Endothelial cell (in vitro differentiated cells): ENCODE data around the gene HRH2. TPM values are rescaled to one million over a fixed set of nuclear protein-coding genes. Genes with fewer than 3 reads are reported as not detected.

Experiments
- DNase-seq: peaks from one replicate; pipeline ENCODE4 v3.0.0; 2021; ENCODE audit warnings: low spot score
- H3K27ac Mint-ChIP-seq: one replicate; pipeline ENCODE4 v1.8.0; 2021; ENCODE audit warnings: mixed read lengths, inconsistent platforms; ENCODE audit not compliant: unreplicated experiment
- H3K27me3 Mint-ChIP-seq: one replicate; pipeline ENCODE4 v1.8.0; 2021; ENCODE audit warnings: mild to moderate bottlenecking, moderate library complexity, mixed read lengths, inconsistent platforms; ENCODE audit not compliant: unreplicated experiment
- H3K36me3 Mint-ChIP-seq: one replicate; pipeline ENCODE4 v1.8.0; 2021; ENCODE audit warnings: mild to moderate bottlenecking, low read depth, mixed read lengths, inconsistent platforms; ENCODE audit not compliant: unreplicated experiment
- H3K4me1 Mint-ChIP-seq: one replicate; pipeline ENCODE4 v1.8.0; 2021; ENCODE audit warnings: mild to moderate bottlenecking, mixed read lengths, inconsistent platforms; ENCODE audit not compliant: unreplicated experiment
- H3K4me3 Mint-ChIP-seq: one replicate; pipeline ENCODE4 v1.8.0; 2021; ENCODE audit warnings: mild to moderate bottlenecking, mixed read lengths, inconsistent platforms; ENCODE audit not compliant: unreplicated experiment
- H3K9me3 Mint-ChIP-seq: one replicate; pipeline ENCODE4 v1.8.0; 2021; ENCODE audit warnings: mixed read lengths, inconsistent platforms; ENCODE audit not compliant: unreplicated experiment
- total RNA-seq: library from RNA; stranded (reverse); fragmentation: NEBNext Ultra II Directional; extraction: Animal tissue kit (Norgen Biotek cat#: 25700); gene quantifications from one replicate; pipeline ENCODE4 v1.2.1, GENCODE V29; 2021; ENCODE audit not compliant: unreplicated experiment
- TF ChIP-seq, protein P1 (sequence below): fragments of 200-600 bp; sonication (generic); IDR thresholded peaks from one replicate; pipeline ENCODE4 v1.5.0; 2021; ENCODE audit warnings: antibody characterized with exemption; ENCODE audit not compliant: unreplicated experiment

Gene HRH2
- total RNA-seq, 1 donor from 2014 or later: 0.41 TPM

- peaks cover 8% of the 10 kb centered on the region for H3K27me3 Mint-ChIP-seq
- DNase-seq: no peak
- H3K4me1 Mint-ChIP-seq: no peaks in the 10 kb centered on the region
- H3K27ac Mint-ChIP-seq: no peak overlapping the region
- TF ChIP-seq, protein P1, sequence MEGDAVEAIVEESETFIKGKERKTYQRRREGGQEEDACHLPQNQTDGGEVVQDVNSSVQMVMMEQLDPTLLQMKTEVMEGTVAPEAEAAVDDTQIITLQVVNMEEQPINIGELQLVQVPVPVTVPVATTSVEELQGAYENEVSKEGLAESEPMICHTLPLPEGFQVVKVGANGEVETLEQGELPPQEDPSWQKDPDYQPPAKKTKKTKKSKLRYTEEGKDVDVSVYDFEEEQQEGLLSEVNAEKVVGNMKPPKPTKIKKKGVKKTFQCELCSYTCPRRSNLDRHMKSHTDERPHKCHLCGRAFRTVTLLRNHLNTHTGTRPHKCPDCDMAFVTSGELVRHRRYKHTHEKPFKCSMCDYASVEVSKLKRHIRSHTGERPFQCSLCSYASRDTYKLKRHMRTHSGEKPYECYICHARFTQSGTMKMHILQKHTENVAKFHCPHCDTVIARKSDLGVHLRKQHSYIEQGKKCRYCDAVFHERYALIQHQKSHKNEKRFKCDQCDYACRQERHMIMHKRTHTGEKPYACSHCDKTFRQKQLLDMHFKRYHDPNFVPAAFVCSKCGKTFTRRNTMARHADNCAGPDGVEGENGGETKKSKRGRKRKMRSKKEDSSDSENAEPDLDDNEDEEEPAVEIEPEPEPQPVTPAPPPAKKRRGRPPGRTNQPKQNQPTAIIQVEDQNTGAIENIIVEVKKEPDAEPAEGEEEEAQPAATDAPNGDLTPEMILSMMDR: no peak
- H3K4me3 Mint-ChIP-seq: no peak overlapping the region
- no peaks in the 10 kb centered on the region for H3K9me3 Mint-ChIP-seq
- H3K36me3 Mint-ChIP-seq: no peaks in the 10 kb centered on the region
Observed at GRCh38 chr5:175742290-175742994, 84.6 kb downstream of the HRH2 start.

GRCh38 chr5:175743676-175744210, 85.9 kb downstream of the HRH2 start:
- H3K4me1 Mint-ChIP-seq: no peaks in the 10 kb centered on the region

DNA sequence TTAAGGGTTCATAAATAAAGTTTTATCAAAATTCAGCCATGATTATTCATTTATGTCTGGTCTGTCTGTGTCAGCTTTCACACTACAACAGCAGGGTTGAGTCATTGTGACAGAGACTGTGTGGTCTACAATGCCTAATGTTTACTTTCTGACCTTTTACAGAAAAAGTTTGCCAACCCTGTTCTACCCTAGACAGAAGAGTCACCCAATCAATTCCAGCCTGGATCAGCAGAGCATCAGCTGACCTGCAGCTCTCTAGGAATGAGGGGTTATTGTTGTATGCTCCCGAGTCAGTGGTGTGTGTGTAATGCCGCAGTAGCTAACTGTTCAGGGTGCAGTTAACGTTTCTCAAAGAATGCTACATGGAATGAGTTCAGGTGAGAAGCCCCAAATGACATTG, 87.3 kb downstream of the HRH2 start:
- H3K27ac Mint-ChIP-seq: no peak overlapping the region
- H3K4me1 Mint-ChIP-seq: no peaks in the 10 kb centered on the region
- no peaks in the 10 kb centered on the region for H3K9me3 Mint-ChIP-seq
- no peak for DNase-seq
- no peak overlapping the region for H3K4me3 Mint-ChIP-seq
- TF ChIP-seq, protein P1: no peak
- no peaks in the 10 kb centered on the region for H3K36me3 Mint-ChIP-seq
- H3K27me3 Mint-ChIP-seq: peaks cover 8% of the 10 kb centered on the region

More at GRCh38 chr5:175743676-175744210, 85.9 kb downstream of the HRH2 start:
- H3K27ac Mint-ChIP-seq: no peak overlapping the region
- peak; percentile 35 for DNase-seq
- H3K36me3 Mint-ChIP-seq: no peaks in the 10 kb centered on the region
- H3K9me3 Mint-ChIP-seq: no peaks in the 10 kb centered on the region
- TF ChIP-seq, protein P1: no peak
- peaks cover 8% of the 10 kb centered on the region for H3K27me3 Mint-ChIP-seq
- no peak overlapping the region for H3K4me3 Mint-ChIP-seq

DNA sequence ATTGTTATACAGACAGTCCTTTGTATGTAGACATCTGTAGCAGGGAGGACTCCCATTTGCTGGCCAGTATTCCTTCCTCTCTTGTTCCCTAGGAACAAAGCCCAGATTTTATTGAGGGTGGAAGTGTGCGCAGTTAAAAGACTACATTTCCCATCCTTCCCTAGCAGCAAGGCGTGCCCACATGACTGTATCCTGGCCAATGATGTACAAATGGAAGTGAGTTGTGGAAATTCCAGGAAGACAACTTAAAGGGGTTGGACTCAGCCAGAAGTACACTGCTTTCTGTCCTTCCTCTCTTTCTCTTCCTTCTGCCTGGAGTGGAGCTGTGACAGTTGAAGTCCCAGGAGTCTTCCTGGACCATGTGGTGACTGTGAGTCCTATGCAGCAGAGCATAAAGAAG, 89.0 kb downstream of the HRH2 start:
- Mint-ChIP-seq H3K9me3 (no peaks in the 10 kb centered on the region), H3K36me3 (no peaks in the 10 kb centered on the region), H3K27me3 (peaks cover 6% of the 10 kb centered on the region), H3K4me3 (no peak overlapping the region), H3K27ac (no peak overlapping the region), H3K4me1 (no peaks in the 10 kb centered on the region)
- TF ChIP-seq, protein P1: no peak
- DNase-seq: no peak

DNA sequence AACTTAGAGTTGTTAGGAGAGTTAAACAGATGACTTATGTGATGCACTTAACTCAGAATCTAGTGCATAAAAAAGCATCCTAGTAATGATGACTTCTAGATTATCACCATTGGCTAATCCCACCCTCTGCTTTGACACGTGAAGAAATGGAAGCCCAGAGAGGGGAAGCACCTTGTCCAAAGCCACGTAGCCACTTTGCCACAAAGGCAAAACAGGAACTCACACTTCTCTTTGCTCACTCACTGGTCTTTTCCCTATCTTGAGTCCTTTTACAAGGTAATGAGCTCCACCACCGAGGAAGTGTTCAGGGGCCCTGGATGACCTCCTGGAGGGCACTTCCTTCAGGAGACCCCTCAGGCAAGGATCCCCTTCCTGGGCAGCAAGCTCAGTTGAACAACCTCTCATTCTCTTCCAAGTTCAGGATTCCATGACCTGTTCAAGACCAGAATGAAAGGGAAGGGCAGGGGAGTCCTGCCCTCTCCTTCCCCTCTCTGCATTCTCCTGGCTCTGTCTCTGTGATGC, 89.7 kb downstream of the HRH2 start:
- DNase-seq: no peak
- no peak overlapping the region for H3K4me3 Mint-ChIP-seq
- TF ChIP-seq, protein P1: no peak
- H3K36me3 Mint-ChIP-seq: no peaks in the 10 kb centered on the region
- no peak overlapping the region for H3K27ac Mint-ChIP-seq
- peaks cover 6% of the 10 kb centered on the region for H3K27me3 Mint-ChIP-seq
- no peaks in the 10 kb centered on the region for H3K4me1 Mint-ChIP-seq
- no peaks in the 10 kb centered on the region for H3K9me3 Mint-ChIP-seq
